Mammary epithelial cell (primary cell): ENCODE data around the gene ALDOB.

Experiments used
- CTCF ChIP-seq, 2 donors: IDR thresholded peaks in 1 of 2; conservative IDR thresholded peaks in 1 of 2; 2 replicates each; pipeline ENCODE4 v1.5.1; 2011 to 2012; ENCODE audit warnings: inconsistent platforms in 2 of 2, low read length in 2 of 2, mild to moderate bottlenecking in 2 of 2, control low read depth in 1 of 2, low read depth in 1 of 2; ENCODE audit not compliant: insufficient read depth in 1 of 2; ENCODE audit errors: extremely low read depth in 1 of 2
- EZH2 ChIP-seq: IDR thresholded peaks from 2 replicates; pipeline ENCODE4 v1.6.1; 2012; ENCODE audit warnings: low read length, inconsistent platforms, borderline replicate concordance

DNA sequence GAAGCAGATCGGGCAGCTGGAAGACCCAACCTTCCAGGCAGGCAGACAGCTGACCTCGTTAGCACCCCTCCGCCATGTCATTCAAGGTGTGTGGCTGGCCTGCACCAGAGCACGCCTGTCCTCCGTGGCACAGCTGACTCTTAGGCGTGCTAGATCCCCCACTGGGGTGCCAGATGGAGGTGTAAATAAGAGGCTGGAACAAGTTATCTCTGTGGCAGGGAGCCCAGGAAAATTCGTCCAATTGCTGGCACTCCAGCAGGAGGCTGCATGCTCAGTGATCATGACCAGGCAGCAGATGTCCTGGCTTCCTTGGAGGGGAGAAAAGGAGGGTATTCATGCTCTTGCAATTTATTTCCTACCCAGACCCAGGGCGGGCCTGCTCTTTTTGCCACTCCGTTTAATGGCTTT lies 7.8 kb upstream of the ALDOB start:
- TF ChIP-seq CTCF (conservative IDR thresholded peaks at IDR 0.05 in 1 of 2, IDR thresholded peaks at IDR 0.05 in 1 of 2; ENCODE audit: extremely low read depth in 1 of 2, insufficient read depth in 1 of 2, low read depth in 1 of 2, low read length in 2 of 2) (no peak), EZH2 (no peak)
